HG03108 (cell line): ENCODE data around the gene RPL23.

ENCODE experiments used
- ATAC-seq: cut with Tn5 transposase; IDR thresholded peaks from one replicate; pipeline ENCODE4 v1.9.1; 2021; ENCODE audit warnings: moderate library complexity; ENCODE audit not compliant: unreplicated experiment

Gene RPL23

GRCh38 chr17:38799501-38800236, 53.9 kb downstream of the RPL23 start, which contains the start of gene PIP4K2B:
Gene PIP4K2B, minus strand, starts transcription at chr17:38799556. Its CDS starts 132 bp downstream, at chr17:38799424.
- peak; percentile 72 for ATAC-seq

- ATAC-seq = peak; percentile 13
Measured at GRCh38 chr17:38798614-38799500, 54.7 kb downstream of the RPL23 start.
